Measurements from ENCODE around the gene CELA3A.

DNA sequence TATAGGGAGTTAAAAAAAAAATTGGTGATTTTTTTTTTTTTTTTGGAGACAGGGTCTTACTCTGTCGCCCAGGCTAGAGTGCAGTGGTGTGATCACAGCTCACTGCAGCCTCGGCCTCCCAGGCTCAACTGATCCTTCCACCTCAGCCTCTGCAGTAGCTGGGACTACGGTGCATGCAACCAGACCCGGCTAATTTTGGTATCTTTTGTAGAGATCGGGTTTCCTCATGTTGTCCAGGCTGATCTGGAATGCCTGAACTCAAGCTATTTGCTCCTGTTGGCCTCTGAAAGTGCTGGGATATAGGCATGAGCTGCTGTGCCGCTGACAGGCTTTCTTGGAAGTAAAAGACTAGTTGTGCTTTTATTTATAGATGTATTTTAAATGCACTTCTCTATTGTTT is 54.0 kb downstream of the CELA3A start:
- TF ChIP-seq NR2F6 (IDR thresholded peaks at IDR 0.05) (no peak), NR2F6 (CRISPR knock-in tag; IDR thresholded peaks at IDR 0.05) (no peak), FOXJ3 (CRISPR knock-in tag; IDR thresholded peaks at IDR 0.05; ENCODE audit: borderline replicate concordance) (no peak), ZNF746 (CRISPR knock-in tag; IDR thresholded peaks at IDR 0.05) (no peak), RBM22 (optimal IDR thresholded peaks at IDR 0.05; ENCODE audit: low read length) (no peak)
- TF ChIP-seq, protein P1, sequence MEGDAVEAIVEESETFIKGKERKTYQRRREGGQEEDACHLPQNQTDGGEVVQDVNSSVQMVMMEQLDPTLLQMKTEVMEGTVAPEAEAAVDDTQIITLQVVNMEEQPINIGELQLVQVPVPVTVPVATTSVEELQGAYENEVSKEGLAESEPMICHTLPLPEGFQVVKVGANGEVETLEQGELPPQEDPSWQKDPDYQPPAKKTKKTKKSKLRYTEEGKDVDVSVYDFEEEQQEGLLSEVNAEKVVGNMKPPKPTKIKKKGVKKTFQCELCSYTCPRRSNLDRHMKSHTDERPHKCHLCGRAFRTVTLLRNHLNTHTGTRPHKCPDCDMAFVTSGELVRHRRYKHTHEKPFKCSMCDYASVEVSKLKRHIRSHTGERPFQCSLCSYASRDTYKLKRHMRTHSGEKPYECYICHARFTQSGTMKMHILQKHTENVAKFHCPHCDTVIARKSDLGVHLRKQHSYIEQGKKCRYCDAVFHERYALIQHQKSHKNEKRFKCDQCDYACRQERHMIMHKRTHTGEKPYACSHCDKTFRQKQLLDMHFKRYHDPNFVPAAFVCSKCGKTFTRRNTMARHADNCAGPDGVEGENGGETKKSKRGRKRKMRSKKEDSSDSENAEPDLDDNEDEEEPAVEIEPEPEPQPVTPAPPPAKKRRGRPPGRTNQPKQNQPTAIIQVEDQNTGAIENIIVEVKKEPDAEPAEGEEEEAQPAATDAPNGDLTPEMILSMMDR (CRISPR knock-in tag; IDR thresholded peaks at IDR 0.05) = no peak
